SU-DHL-6 (cell line): Measurements from ENCODE around the gene FOXN3.

Experiments
- EZH2phosphoT487 ChIP-seq: fragments of 200-600 bp; sonication (generic), shearing (Covaris generic); conservative IDR thresholded peaks from 2 replicates; pipeline ENCODE4 v1.6.1; 2018; ENCODE audit warnings: mild to moderate bottlenecking, antibody characterized with exemption, low read length, moderate library complexity, mixed read lengths
- TF ChIP-seq, protein P1 (sequence below): fragments of 200-600 bp; sonication (generic); IDR thresholded peaks from one replicate; pipeline ENCODE4 v1.5.1; 2017; ENCODE audit warnings: antibody characterized with exemption, mild to moderate bottlenecking, low read length, moderate library complexity; ENCODE audit not compliant: insufficient read depth, poor library complexity, severe bottlenecking

GRCh38 chr14:89367779-89368120, 49.3 kb downstream of the FOXN3 start:
- TF ChIP-seq, protein P1, sequence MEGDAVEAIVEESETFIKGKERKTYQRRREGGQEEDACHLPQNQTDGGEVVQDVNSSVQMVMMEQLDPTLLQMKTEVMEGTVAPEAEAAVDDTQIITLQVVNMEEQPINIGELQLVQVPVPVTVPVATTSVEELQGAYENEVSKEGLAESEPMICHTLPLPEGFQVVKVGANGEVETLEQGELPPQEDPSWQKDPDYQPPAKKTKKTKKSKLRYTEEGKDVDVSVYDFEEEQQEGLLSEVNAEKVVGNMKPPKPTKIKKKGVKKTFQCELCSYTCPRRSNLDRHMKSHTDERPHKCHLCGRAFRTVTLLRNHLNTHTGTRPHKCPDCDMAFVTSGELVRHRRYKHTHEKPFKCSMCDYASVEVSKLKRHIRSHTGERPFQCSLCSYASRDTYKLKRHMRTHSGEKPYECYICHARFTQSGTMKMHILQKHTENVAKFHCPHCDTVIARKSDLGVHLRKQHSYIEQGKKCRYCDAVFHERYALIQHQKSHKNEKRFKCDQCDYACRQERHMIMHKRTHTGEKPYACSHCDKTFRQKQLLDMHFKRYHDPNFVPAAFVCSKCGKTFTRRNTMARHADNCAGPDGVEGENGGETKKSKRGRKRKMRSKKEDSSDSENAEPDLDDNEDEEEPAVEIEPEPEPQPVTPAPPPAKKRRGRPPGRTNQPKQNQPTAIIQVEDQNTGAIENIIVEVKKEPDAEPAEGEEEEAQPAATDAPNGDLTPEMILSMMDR: no peak
- TF ChIP-seq EZH2phosphoT487: no peak
